ENCODE data around the gene CAPN15.
"Not testable (repeated sequence)": the region's sequence is repeated elsewhere in the genome, so short reads cannot be mapped to it uniquely, and the experiment has no call there.

Gene CAPN15
- 129 reads per million, percentile 87 among the genes with 10 or more reads in this experiment for total RNA-seq

DNA sequence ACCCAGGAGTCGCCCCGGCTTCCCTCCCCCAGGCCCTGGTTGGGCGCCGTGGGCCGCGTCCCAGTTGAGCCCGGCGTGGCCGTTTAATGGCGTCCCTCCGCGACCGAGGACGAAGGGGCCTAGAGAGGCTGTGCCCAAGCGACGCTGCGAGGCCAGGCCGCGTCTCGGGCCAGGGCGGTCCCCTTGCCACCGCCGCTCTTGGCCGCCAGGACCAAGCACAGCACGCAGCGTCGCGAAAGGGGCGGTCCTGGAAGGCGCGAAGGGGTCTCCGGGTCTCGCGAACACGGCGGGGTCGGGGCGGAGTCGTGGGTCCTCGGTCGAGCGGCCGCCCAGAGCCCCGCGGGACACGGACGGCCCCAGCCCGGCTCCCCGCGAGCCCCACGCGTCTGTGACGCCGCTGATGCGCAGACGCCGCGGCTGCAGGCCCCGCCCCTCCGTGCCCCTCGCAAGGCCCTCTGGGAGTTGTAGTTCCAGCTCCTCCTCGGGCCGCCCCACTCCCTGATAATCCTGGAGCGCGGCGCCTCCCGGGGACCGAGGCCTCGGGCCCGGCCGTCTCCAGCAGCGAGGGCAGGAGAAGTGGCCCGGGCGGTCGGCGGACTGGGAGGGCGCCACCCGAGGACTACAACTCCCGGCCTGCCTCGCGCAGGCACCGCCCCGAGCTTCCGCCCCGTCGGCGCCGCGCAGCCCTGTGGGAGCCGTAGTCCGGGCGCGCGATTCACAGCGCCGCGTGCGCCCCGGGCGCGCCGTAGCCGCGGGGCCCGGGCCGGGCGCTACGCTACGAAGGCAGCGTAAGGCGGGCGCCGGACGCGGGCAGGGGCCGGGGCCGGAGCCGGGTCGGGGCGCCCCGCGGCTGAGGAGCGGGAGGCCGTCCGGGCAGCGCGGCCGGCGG is at the start of gene CAPN15:
TSS of gene CAPN15 (plus strand) at position 698 of the 889 bp plus-strand sequence. CDS start 19,127 bp downstream, outside the sequence.
- DNase-seq, result peak; percentile 78

DNA sequence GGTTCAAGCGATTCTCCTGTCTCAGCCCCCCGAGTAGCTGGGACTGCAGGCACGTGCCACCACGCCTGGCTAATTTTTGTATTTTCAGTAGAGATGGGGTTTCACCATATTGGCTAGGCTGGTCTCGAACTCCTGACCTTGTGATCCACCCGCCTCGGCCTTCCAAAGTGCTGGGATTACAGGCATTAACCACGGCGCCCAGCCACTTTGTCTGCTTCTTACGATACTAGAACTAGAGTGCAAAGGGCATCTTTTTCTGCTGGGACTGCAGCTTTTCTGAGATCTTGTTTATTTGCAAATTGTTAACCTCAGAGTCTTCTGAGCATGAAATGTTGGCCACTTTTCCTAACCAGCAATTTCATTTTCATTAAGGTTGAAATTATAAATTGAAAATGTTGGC is 49.2 kb upstream of the CAPN15 start:
- not testable (repeated sequence) for DNase-seq

DNA sequence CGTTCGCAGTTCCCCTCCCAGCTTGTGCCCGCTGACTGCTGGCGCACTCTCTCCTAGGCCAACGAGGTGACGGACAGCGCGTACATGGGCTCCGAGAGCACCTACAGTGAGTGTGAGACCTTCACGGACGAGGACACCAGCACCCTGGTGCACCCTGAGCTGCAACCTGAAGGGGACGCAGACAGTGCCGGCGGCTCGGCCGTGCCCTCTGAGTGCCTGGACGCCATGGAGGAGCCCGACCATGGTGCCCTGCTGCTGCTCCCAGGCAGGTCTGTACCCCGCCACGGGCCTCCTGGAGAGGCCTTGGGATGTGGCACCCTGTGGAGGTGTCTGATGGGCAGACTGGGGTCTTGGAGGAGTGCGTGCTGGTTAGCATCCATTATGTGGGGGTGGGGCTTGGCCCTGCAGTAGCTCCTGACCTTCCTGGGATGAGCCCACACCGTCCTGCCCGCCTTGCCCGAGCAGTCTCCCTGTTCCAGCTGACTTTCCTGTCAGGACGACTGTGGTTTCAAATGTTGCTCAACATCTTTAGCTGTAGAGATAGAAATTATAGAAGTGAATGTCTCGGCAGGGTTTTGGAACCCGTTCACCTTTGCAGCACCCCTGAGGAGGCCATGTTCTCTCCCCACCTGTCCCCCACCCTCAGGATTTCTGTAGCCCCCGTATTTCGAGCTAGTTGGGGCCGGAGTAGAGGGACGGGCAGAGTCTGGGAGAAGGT is 44.9 kb upstream of the CAPN15 start:
- no peak for DNase-seq

DNA sequence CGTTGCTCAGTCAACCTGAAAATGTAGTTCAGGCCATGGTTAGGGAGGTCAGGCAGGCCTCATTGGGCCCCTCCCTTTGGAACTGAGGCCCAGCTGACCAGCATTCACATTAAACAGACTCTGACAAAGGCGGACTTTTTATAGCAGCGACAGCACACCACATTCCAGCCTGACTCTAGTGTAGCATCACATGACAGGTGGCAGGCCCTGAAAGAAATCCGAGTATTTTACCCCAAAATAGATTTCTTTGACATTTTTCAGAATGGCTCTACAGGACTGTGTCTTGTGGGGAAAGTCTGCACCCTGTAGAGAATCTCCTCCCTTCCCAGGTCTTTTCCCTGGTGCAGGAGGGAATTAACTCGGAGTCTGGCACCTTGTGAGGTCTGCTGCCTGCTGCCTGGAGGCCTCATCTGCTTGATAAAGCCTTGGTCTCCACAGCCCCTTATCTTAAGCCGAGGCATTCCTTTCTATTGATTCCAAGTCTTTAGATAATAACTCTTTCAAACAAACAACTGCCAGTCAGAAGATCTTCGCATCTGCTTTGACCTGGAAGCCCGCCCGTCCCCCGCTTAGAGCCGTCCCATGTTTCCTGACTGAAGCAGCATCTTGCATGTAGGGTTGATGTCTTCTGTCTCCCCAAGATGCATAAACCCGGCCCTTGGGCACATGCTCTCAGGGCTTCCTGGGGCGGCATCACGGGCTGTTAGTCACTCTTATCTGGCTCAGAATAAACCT is 44.0 kb upstream of the CAPN15 start:
- DNase-seq, result no peak

DNA sequence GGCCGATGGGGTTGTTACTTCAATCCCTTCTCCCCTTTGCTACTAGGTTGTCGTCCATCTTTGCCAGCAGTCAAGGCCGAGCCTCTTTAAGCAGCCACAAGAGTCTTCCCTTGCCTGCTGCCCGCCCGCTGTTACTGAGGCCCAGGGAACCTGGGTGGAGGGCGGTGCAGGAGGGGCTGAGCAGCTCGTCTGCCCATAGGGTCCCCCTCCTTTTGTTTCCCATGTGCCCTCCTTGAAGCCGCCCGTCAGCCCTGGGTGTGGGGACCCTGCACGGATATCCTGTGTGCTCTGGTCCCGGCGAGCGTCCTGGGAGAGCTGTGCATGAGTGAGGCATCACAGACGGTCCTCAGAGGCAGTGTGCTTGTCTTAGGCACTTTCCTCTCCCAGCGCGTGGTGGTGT is 37.9 kb upstream of the CAPN15 start:
- no peak for DNase-seq

DNA sequence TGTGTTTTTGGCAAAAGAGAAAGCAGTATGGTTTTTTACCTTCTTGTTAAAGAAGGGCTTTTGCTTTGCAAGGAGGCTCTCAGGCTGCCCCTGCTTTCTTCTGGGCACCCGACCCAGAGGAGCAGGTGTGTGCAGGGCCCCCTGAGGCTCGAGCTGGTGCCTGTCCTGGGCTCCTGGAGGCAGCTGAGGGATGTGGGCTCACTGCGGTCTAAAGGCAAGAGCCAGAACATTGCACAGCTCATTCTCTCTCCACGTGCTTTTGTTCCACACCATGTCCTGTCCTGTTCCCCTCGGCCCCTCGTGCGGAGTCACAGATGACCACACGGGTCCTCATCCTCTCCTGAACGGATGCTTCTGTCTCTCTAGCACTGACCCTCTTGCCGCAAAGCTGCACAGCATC is 36.7 kb upstream of the CAPN15 start:
- no peak for DNase-seq

DNA sequence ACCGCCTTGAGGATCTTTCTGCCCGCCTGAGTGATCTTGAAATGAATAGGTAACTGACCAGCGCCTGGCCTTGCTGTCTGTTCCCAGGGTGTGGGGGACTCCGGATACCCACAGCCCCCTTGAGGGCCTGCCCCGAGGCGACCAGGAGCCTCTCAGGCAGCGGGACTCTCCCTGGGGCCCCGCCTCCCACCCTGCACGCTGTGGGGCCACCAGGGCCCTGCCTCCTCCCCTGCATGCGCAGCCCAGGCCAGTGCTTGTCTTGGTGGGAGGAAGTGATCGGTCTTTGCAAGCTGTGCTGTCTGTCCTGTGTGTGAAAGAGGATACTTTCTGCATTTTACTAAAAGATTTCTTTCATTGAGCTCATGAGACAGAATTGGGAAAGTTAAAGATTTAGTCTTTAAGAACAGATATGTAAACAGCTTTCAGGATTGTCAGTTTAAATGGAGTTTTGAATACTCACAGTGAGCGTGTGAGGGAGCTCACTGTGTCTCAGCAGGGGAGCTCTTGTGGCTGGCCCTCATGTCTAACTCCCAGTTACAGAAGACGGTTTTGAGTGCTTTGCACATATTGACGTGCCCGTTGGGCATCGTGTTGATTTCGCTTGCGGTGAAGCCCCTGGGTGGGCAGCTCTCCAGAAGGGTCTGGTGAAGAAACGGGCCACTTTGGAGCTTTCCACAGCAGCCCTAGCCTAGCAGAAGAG is 36.1 kb upstream of the CAPN15 start:
- no peak for DNase-seq

DNA sequence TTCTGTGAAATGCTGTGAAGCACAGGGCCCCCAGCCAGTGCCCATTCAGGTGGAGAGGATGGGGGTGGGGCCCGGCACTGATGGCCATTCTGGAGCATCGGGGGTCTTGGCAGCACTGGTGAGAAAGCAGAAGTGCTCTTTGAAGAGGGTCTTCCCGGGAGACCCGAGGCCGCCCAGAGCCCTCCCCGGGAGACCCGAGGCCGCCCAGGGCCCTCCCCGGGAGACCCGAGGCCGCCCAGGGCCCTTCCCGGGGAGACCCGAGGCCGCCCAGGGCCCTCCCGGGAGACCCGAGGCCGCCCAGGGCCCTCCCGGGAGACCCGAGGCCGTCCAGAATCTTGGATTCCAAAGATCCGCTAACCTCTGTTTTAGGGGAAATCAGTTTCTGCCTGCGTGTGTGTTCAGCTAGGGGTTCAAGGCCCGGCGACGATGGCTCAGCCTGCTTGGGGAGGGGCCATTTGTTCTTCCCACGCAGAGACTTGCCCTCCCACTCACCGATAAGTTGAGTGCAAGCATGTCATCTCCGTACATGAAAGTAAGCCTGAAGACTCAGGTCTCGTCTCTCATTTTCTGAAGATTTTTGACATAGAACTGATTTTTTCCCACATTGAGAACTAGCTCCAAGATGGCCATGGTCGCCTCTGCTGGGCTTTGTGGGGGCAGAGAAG is 35.2 kb upstream of the CAPN15 start:
- no peak for DNase-seq

DNA sequence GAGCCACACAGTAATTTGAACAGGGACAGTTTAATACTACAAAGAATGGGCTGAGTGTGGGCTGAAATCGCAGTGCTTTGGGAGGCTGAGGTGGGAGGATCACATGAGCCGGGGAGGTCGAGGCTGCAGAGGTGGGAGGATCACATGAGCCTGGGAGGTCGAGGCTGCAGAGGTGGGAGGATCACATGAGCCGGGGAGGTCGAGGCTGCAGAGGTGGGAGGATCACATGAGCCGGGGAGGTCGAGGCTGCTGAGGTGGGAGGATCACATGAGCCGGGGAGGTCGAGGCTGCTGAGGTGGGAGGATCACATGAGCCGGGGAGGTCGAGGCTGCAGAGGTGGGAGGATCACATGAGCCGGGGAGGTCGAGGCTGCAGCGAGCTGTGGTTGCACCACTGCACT is 32.8 kb upstream of the CAPN15 start:
- not testable (repeated sequence) for DNase-seq

DNA sequence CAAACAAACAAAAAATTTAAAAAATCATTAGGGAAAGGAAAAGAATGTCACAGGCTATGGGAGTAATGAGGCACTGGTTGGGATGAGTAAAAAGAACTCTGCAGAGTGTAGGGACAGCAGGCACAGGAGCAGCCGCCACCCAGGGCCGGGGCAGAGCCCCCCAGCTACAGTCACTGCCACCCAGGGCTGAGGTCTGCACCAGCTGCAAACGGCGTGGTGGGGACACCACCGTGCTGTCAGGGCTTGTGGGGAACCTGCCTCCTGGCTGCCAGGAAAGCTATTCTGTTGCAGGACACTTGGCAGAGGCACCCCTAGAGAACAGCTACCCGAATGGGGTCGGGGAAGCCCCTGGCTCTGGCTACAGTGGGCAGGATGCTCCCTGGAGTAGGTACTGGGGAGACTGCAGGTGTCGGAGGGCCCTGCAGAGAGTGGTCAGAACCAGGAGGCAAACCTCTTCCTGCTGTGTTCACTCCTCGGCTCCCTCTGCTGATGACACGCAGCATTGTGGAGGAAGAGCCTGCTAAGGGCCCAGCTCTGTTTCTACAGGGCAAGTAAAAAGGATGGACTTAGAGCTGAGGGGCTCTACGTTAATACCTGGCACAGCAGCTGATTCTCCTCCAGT is 32.3 kb upstream of the CAPN15 start:
- no peak for DNase-seq

DNA sequence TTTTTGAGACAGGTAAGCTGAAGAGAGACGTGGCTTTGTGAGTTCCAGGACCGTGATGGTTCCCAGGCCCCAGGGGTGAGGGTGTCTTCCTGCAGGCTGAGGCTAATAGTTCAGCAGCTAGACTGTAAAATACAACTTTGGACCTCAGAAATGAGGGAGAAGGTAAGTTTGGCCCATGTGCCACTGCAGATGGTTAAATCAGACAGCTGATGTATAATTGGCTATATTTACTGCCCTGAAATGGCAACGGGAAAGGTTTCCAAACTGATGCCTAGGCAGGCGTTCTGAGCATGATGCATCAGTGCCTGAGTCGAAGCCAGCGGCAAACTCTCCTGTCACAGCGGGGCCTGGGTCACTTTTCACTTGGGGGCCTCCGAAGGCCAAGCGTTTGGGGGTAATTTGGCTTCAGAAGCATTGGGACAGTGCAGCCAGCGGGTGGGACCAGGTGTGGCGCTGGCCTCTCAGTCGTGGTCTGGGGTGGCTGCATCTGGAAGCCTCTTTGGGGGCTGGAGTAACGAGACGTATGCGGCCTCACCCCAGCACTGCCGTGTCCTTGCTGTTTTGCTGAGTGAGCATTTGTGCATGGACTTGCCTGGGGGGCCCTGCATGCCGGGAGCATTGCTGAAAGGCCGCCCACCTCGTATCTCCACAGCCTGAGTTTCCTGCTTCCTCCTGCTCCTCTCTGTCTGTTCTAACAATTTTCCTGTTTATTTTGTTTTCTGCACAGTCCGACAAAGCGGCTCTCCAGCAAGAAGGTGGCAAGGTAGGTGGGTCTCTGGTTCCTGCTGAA is 31.2 kb upstream of the CAPN15 start:
- no peak for DNase-seq

DNA sequence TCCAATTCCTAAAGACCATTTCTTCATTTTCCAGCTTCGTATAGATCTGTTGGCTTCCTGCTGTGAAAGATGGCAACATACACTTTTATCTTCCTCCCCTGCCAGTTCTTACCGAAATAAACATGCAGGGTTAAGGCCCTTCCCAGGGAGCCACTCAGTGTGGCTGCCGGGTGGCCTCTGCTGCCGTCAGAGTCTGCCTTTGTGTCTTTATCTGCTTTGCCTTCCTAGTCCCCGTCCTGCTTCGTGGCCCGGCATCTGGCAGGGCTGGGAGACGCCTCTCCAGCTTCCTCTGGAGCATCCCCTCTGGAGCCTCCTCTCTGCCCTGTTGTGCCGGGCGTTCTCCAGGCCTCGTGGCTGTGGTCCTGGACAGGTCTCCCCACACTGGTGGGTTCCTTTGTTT is 30.3 kb upstream of the CAPN15 start:
- DNase-seq, result no peak

DNA sequence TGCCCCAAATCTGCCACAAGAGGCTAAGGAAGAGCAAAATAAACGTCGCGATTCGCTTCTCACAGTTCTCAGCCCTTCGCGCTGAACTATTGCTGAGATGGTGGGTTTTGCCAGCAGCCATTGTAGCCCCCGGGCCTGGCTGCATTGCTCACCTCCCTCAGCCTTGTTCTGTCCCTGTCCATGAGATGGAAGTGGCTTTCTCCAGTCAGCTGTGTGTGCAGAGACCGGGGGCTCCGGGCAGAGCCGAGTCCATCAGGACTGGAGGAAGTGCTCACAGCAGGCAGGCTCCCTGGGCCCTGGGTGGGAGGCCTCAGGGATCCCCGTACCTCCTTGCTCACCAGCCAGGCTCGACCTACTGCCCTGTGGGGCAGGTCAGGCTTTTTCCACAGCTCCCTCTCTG is 27.6 kb upstream of the CAPN15 start:
- no peak for DNase-seq

DNA sequence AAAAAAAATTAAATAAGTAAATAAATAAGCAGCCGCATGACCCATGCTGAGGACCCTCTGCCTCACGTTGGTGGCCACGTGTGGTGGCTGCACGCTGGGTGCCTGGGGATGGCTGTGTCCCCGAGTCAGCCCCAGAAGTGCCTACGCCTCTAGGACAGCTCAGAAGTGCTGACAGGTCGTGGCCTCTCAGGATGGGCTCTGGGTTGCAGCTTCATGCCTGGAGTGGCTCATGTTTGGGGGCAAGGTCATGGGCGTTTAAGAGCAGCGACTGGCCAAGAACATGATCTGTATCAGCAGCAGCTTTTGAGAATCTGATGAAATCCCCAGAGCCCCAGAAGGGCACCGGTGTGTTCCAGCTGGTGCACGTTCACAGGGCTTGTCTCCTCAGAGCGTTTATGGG is 26.8 kb upstream of the CAPN15 start:
- DNase-seq, result no peak

DNA sequence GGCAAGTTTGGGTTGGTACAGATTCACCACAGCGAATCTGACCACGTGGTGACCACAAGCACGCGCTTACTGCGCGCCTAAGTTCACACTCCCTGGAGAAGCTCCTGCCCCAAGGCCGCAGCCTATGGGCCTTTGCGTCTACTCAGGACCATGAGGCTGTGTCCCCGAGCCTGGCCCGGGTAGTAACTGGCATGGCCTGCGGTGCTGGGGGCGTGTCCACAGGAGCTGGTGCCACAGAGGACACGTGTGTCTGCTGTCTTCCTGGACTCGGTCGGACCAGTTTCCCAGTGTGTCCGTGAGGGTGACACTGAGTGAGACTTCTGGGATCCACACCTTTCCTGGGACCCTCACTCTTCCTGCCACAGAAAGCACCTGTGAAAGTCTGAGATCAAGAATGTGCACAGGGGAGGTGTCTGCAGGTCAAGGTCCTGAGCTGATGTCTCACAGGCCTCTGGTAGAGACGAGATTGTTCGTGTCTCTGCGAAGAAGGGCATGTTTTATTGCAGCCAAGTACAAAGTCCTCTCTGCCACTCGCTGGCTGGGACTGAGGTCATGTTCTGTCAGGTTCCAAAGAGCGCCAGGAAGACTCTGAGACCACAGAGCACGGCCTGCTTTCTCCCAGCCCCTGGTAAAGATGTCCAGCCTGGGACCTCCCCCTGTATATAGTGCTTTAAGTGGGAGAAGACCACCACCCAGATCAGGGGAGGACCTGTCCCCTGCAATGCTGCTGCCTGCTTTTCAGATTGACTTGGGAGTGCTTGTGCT is 25.2 kb upstream of the CAPN15 start:
- DNase-seq, result no peak

DNA sequence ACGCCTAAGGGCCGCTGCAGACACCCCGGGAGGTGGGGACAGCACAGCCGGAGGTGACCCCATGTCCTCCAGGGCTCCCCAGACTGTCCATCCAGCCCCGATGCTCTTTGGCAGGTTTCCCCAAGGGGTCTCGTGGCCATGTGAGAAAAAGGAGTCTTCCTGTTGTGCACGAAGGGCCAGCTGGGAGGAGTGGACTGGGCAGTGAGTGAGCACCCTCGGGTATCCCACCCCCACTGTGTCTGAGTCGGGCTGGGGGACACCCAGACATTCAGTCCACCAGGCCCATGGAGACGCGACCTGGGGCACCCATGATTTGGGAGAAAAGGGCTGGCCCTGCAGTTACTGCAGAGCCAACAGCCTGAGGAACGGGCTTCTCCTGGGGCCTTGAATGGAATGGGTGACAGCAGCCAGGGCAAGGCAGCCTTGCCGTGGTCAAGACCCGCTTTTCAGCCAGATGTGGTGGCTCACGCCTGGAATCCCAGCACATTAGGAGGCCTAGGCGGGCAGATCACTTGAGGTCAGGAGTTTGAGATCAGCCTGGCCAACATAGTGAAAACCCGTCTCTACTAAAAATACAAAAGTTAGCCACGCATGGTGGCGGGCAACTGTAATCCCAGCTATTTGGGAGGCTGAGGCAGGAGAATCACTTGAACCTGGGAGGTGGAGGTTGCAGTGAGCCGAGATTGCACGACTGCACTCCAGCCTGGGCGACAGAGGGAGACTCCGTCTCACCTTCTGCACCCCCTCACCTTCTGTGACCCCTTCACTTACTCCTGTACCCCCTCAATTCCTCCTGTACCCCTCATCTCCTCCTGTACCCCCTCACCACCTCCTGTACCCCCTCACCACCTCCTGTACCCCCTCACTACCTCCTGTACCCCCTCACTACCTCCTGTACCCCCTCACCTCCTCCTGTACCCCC is 24.1 kb upstream of the CAPN15 start:
- no peak for DNase-seq

DNA sequence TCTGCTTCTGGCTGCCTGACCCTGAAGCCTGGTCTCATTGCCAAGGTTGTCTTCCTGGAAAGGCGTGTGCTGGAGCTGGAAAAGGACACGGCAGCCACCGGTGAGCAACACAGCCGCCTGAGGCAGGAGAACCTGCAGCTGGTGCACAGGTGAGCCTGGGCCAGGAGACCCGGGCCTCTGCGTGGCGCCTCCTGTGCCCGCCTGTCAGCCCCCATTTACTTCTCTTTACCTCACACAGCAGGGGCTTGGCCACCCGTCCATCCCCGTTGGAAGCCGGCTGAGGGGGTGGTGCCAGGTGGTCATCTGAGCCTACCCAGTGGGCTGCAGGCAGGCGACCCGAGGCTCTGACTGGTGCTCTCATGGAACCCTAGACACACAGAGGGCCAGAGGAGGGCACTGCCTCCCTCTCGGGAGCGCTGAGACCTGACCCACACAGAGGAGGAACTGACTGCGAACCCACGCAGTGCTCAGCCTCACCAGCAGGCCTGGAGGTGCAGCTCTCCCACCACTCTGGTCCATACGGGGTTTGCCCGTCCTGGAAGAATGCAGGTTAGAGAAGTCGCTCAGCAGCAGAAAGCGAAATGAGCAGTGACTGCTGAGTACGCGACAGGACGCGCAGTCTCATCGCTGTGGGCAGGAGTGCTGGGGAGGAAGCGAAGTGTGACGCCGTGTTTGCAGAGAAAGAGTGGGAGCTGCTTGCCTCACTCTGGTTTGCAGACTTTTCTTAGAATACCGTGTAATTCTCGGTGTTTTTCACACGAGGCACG is 21.9 kb upstream of the CAPN15 start:
- DNase-seq, result no peak

DNA sequence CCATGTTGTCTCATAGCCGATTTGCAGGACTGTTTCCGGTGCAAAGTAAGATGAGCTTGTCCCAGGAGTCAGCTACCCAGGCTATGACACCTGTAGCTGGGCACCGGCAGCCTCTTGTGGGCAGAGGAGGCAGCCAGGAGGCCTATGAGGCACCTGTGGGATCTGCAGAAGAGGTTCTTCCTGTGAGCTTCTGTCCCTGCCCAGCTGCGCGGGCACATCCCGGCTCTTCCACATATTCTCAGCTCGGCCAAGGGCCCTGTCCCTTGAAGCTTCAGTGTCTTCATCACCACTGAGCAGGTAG is 21.3 kb upstream of the CAPN15 start:
- DNase-seq, result no peak

Data from effector CD4-positive, alpha-beta T cell (primary cell).